GM03348 (cell line): Measurements from ENCODE around the gene ATP1B4.
"Not testable (repeated sequence)": the region's sequence is repeated elsewhere in the genome, so short reads cannot be mapped to it uniquely, and the experiment has no call there.

Source experiments
- DNase-seq: peaks from one replicate; pipeline ENCODE4 v3.0.0; 2012; ENCODE audit warnings: low spot score

The ATP1B4 gene

GRCh38 chrX:120361764-120362305 lies at the start of gene ATP1B4:
TSS of gene ATP1B4 (plus strand) at chrX:120362089. CDS start at chrX:120362169, 80 bp downstream.
- no peak for DNase-seq

GRCh38 chrX:120315776-120316175 lies 46.1 kb upstream of the ATP1B4 start:
- no peak for DNase-seq

- no peak for DNase-seq
These were observed 45.2 kb upstream of the ATP1B4 start for GRCh38 chrX:120316587-120317283.

DNA sequence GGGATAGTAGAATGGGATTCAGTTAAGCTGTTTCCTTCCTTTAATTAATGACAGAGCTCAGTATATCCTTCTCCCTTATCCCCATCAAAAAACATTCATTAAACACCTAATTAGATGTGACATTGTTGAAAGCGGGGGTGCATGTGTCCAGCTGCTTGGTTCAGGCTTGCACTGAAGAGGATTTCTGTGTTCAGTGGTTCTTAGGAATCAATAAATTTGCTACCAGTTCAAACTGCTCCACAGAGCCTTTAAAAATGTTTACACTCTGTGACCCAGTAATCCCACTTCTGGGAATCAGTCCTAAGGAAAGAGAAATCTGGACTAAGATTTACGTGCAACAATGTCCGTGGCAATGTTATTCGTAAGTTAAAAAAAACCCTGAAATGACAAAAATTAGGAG lies 43.5 kb upstream of the ATP1B4 start:
- DNase-seq = no peak

DNA sequence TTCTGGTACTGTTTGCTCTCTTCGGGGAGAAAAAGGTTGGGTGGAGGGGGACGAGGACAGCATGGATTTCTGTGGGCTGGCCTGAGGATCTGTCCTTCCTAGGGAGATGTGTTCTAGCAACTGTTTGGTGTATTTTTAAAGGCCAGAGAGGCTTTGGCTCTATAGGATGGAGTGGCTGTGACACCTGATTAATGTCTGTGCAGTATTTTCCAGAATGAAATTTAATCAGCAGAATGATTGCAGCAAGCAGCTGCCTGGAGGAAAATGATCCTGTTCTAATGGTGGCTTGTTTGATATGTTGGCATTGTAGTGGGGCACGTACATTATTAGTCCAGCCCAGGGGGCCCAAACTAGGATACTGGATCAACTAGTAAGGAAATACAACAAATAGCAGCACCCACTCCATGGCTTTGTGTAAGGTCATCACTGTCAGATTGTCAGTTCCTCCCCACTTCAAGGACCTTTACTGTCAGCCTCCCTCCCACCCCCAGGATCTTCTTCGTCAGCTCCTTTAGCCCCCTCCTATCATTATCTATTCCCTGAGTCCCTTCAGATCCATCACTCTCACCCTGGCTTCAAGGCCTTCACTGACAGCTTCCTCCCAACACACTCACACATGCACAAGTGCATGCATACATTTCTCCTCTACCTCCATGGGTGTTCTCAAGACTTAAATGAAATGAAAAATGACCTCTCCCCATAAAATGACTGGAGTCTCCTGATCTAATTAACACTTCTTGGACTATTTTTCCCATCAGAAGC lies 40.2 kb upstream of the ATP1B4 start:
- no peak for DNase-seq

DNA sequence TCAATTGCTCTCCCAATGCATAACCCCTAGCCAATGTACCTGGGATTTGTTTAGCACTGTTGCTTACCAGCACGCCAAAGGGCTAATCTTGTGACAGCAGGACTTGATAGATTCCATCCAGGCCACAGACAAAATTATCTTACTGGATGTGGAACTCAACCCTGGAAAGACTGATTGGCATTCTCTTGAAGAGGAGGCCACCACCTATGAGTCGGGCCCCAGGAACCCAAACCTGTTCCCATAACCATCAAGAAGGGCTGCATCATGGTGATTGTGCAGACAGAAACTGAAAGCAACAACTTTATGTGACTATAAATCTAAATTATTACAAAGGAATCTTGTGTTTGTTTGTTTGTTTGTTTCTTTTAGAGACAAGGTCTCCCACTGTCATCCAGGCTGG lies 30.8 kb upstream of the ATP1B4 start:
- no peak for DNase-seq

DNA sequence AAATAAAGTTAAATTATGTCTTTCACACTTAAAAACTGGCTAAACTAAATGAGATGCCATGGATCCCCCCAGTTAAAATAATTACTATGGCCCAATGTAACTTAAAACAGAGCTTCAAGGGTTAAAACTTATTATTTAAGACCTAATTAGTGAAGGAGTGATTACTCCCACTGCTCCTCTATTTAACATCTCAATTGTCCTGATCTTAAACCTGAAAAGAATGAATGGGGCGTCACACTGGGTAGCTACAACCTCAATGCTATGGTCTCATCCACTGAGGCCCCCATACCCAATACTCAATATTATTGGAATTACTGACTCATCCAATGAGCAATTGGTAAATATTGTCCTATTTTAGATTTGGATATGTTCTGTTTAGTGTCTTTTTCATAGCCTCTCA lies 29.5 kb upstream of the ATP1B4 start:
- no peak for DNase-seq

DNA sequence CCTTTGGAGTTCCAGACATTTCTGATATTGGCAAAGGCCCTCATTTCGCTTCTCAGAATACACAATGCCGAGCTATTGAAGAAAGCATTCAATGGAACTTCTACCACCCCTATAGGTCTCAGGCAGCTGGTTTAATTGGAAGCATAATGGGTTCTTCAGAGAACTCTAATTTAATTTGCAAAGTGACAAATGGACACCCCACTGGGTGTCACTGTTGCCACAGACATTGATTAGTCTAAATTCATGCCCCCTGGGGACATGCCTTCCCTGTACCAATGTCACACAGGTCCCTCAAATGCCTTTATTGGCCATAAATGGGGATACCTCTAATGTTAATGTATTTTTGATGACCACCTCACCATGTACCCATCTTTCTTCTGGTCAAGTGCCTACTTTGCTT lies 27.7 kb upstream of the ATP1B4 start:
- no peak for DNase-seq

- DNase-seq = no peak
These were observed 27.3 kb upstream of the ATP1B4 start for GRCh38 chrX:120334603-120335002.

DNA sequence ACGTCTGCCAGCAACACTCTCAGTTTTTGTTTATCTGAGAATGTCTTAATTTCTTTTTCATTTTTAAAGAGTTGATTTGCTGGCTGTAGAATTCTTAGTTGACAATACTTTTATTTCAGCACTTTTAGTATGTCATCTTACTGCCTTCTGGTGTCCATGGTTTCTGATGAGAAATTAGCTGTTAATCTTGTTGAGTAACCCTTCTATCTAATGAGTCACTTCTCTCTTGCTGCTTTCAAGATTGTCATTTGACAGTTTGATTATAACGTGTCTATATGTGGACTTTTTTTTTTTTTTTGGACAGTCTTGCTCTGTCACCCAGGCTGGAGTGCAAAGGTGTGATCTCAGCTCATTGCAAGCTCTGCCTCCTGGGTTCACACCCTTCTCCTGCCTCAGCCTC lies 26.6 kb upstream of the ATP1B4 start:
- DNase-seq = no peak

- DNase-seq = no peak
These were observed 25.0 kb upstream of the ATP1B4 start for GRCh38 chrX:120336899-120337298.

DNA sequence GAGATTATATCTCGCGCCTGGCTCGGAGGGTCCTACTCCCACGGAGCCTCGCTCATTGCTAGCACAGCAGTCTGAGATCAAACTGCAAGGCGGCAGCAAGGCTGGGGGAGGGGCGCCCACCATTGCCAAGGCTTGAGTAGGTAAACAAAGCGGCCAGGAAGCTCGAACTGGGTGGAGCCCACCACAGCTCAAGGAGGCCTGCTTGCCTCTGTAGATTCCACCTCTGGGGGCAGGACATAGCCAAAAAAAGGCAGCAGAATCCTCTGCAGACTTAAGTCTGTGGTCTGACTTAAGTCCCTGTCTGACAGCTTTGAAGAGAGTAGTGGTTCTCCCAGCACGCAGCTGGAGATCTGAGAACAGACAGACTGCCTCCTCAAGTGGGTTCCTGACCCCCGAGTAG lies 17.3 kb upstream of the ATP1B4 start:
- not testable (repeated sequence) for DNase-seq

GRCh38 chrX:120350450-120351138 lies 11.3 kb upstream of the ATP1B4 start:
- no peak for DNase-seq

DNA sequence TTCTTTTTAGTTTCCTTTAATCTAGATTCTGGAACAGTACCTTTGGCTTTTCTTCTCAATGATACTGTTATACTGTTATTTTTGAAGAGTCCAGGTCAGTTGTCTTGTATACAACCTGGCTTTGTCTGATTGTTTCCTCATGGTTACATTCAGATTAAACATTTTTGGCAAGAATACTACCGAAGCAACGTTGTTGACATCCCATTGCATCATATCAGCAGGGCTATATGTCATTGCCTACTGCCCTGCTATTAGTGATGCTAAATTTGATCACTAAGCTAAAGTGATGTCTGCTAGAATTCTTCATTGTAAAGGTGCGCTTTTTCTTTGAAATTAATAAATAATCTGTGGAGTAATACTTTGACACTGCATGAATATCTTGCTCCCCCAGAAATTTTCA lies 5.8 kb upstream of the ATP1B4 start:
- DNase-seq = no peak

DNA sequence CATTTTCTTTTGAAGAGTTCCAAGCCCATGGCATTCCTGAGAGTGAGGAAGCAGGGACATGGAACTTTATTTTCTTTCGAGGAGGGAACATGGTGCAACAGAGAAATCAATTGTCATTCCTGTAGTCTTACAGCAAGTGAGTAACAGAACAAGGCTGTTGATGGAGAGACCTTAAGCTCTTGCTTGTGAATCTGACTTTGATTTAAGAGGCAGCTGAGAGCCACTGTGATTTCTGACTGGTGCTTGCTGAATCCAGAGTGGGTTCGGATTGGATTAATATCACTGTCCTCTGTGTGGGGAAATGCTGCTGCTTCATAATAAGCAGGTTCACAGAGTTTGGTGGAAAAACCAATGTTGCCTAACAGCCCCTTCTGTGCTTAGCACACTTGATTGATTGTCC lies 4.7 kb upstream of the ATP1B4 start:
- DNase-seq = no peak

GRCh38 chrX:120358737-120359456 lies 3.0 kb upstream of the ATP1B4 start:
- peak; percentile 3 for DNase-seq

- DNase-seq = no peak
These were observed 3.4 kb downstream of the ATP1B4 start for GRCh38 chrX:120365320-120365719.

GRCh38 chrX:120365968-120366367 lies 4.1 kb downstream of the ATP1B4 start:
- DNase-seq = no peak

GRCh38 chrX:120366794-120367193 lies 4.9 kb downstream of the ATP1B4 start:
- no peak for DNase-seq

GRCh38 chrX:120367402-120368109 lies 5.7 kb downstream of the ATP1B4 start:
- no peak for DNase-seq

- DNase-seq = no peak
These were observed 10.9 kb downstream of the ATP1B4 start for GRCh38 chrX:120372667-120373370.
